Superior temporal gyrus (tissue), 1 donor: ENCODE data around the gene BST2.

Source experiments
- DNase-seq: peaks from one replicate; pipeline ENCODE4 v3.0.0-alpha.2; 2016; ENCODE audit errors: extremely low spot score

BST2 gene

GRCh38 chr19:17405250-17406045 is at the start of gene BST2:
Gene BST2, minus strand, starts transcription at chr19:17405630. Its CDS starts 55 bp downstream, at chr19:17405575.
- peak; percentile 24 for DNase-seq

GRCh38 chr19:17454576-17455071 is 49.2 kb upstream of the BST2 start:
- DNase-seq = no peak

- no peak for DNase-seq
These were observed 46.4 kb upstream of the BST2 start for GRCh38 chr19:17451820-17452219.

- no peak for DNase-seq
These were observed 45.0 kb upstream of the BST2 start for GRCh38 chr19:17450264-17451075.

- no peak for DNase-seq
These were observed 42.9 kb upstream of the BST2 start, which contains the start of gene TMEM221 for GRCh38 chr19:17448131-17448967. Gene TMEM221, minus strand, starts transcription at chr19:17448668. Its CDS starts 206 bp downstream, at chr19:17448462.

GRCh38 chr19:17447704-17448130 is 42.3 kb upstream of the BST2 start:
- DNase-seq = no peak

- no peak for DNase-seq
These were observed 40.2 kb upstream of the BST2 start for GRCh38 chr19:17445526-17446165.

GRCh38 chr19:17441241-17442021 is 36.0 kb upstream of the BST2 start:
- DNase-seq = no peak

- no peak for DNase-seq
These were observed 31.4 kb upstream of the BST2 start for GRCh38 chr19:17436874-17437267.

- no peak for DNase-seq
These were observed 30.9 kb upstream of the BST2 start for GRCh38 chr19:17436094-17436873.

GRCh38 chr19:17435218-17435617 is 29.8 kb upstream of the BST2 start:
- no peak for DNase-seq

- no peak for DNase-seq
These were observed 26.0 kb upstream of the BST2 start for GRCh38 chr19:17431417-17431816.

GRCh38 chr19:17429641-17430113 is 24.2 kb upstream of the BST2 start:
- DNase-seq = no peak

GRCh38 chr19:17424743-17425365 is 19.4 kb upstream of the BST2 start:
- no peak for DNase-seq

GRCh38 chr19:17423429-17424208 is 18.2 kb upstream of the BST2 start:
- no peak for DNase-seq

- no peak for DNase-seq
These were observed 16.5 kb upstream of the BST2 start for GRCh38 chr19:17421942-17422341.

- no peak for DNase-seq
These were observed 15.1 kb upstream of the BST2 start for GRCh38 chr19:17420475-17420924.
